GM19468 (cell line): ENCODE data around the gene SLC26A3.
"Not testable (repeated sequence)": the region's sequence is repeated elsewhere in the genome, so short reads cannot be mapped to it uniquely, and the experiment has no call there.

Source experiments
- ATAC-seq: cut with Tn5 transposase; IDR thresholded peaks from one replicate; pipeline ENCODE4 v1.9.1; 2021; ENCODE audit warnings: mild to moderate bottlenecking, moderate library complexity, moderate number of reproducible peaks; ENCODE audit not compliant: unreplicated experiment; ENCODE audit errors: extremely low read depth

The SLC26A3 gene

GRCh38 chr7:107803009-107803610 lies at the start of gene SLC26A3:
Gene SLC26A3 (minus strand): TSS chr7:107803223. CDS start chr7:107794509, 8,714 bp downstream.
- no peak for ATAC-seq

GRCh38 chr7:107850643-107851042 lies 47.6 kb upstream of the SLC26A3 start:
- no peak for ATAC-seq

GRCh38 chr7:107850216-107850615 lies 47.2 kb upstream of the SLC26A3 start:
- no peak for ATAC-seq

GRCh38 chr7:107848211-107848610 lies 45.2 kb upstream of the SLC26A3 start:
- ATAC-seq = not testable (repeated sequence)

GRCh38 chr7:107847836-107848175 lies 44.8 kb upstream of the SLC26A3 start:
- ATAC-seq = not testable (repeated sequence)

- no peak for ATAC-seq
Measured at GRCh38 chr7:107847168-107847835, 44.3 kb upstream of the SLC26A3 start.

- no peak for ATAC-seq
Measured at GRCh38 chr7:107846324-107846723, 43.3 kb upstream of the SLC26A3 start.

GRCh38 chr7:107843184-107843583 lies 40.2 kb upstream of the SLC26A3 start:
- ATAC-seq = no peak

- ATAC-seq = no peak
Measured at GRCh38 chr7:107842213-107842612, 39.2 kb upstream of the SLC26A3 start.

GRCh38 chr7:107838816-107839565 lies 36.0 kb upstream of the SLC26A3 start:
- no peak for ATAC-seq

- no peak for ATAC-seq
Measured at GRCh38 chr7:107838024-107838601, 35.1 kb upstream of the SLC26A3 start.

- no peak for ATAC-seq
Measured at GRCh38 chr7:107837145-107837512, 34.1 kb upstream of the SLC26A3 start.

GRCh38 chr7:107836237-107837144 lies 33.5 kb upstream of the SLC26A3 start:
- ATAC-seq = no peak

- ATAC-seq = no peak
Measured at GRCh38 chr7:107834401-107834800, 31.4 kb upstream of the SLC26A3 start.

GRCh38 chr7:107833684-107834106 lies 30.7 kb upstream of the SLC26A3 start:
- ATAC-seq = no peak

GRCh38 chr7:107830420-107830819 lies 27.4 kb upstream of the SLC26A3 start:
- ATAC-seq = no peak

- no peak for ATAC-seq
Measured at GRCh38 chr7:107828540-107828939, 25.5 kb upstream of the SLC26A3 start.

- ATAC-seq = no peak
Measured at GRCh38 chr7:107827501-107827900, 24.5 kb upstream of the SLC26A3 start.

GRCh38 chr7:107826451-107826850 lies 23.4 kb upstream of the SLC26A3 start:
- ATAC-seq = no peak

- no peak for ATAC-seq
Measured at GRCh38 chr7:107824858-107825257, 21.8 kb upstream of the SLC26A3 start.
